Choroid plexus epithelial cell (primary cell): Measurements from ENCODE around the gene CMKLR1.

Experiments used
- DNase-seq: peaks from one replicate; pipeline ENCODE4 v3.0.0-alpha.2; 2010; ENCODE audit warnings: low read depth
- H3K4me3 ChIP-seq: 2 replicates; pipeline ENCODE4 v1.5.1; 2011; ENCODE audit warnings: low read depth, mild to moderate bottlenecking, control low read depth, low read length, moderate library complexity
- CTCF ChIP-seq: conservative IDR thresholded peaks from 2 replicates; pipeline ENCODE4 v1.5.1; 2011; ENCODE audit warnings: low read depth, mild to moderate bottlenecking, control low read depth, inconsistent platforms, low read length, moderate library complexity

The CMKLR1 gene

GRCh38 chr12:108356835-108357806 is 18.0 kb upstream of the CMKLR1 start:
- DNase-seq, result no peak
- H3K4me3 ChIP-seq, result no peak overlapping the region
- TF ChIP-seq CTCF, result no peak

GRCh38 chr12:108355069-108355468 is 16.0 kb upstream of the CMKLR1 start:
- DNase-seq, result no peak
- no peak for TF ChIP-seq CTCF
- H3K4me3 ChIP-seq, result no peak overlapping the region

- no peak for TF ChIP-seq CTCF
- no peak overlapping the region for H3K4me3 ChIP-seq
- no peak for DNase-seq
Measured at GRCh38 chr12:108352591-108352990, 13.5 kb upstream of the CMKLR1 start.

- no peak for TF ChIP-seq CTCF
- no peak overlapping the region for H3K4me3 ChIP-seq
- DNase-seq, result no peak
Measured at GRCh38 chr12:108350511-108350910, 11.4 kb upstream of the CMKLR1 start.

- peak; percentile 67 for DNase-seq
- no peak overlapping the region for H3K4me3 ChIP-seq
- TF ChIP-seq CTCF, result no peak
Measured at GRCh38 chr12:108349278-108349688, 10.2 kb upstream of the CMKLR1 start.

- no peak overlapping the region for H3K4me3 ChIP-seq
- DNase-seq, result no peak
- no peak for TF ChIP-seq CTCF
Measured at GRCh38 chr12:108348842-108349241, 9.7 kb upstream of the CMKLR1 start.
